SK-N-SH (cell line): ENCODE results near the gene HEXA.
"Not testable (repeated sequence)": the region's sequence is repeated elsewhere in the genome, so short reads cannot be mapped to it uniquely, and the experiment has no call there.

Source experiments
- CTCF ChIP-seq: fragments of 200-600 bp; sonication (generic); IDR thresholded peaks from 2 replicates; pipeline ENCODE4 v1.6.1; 2017; ENCODE audit warnings: antibody characterized with exemption, mild to moderate bottlenecking, moderate library complexity
- EZH2phosphoT487 ChIP-seq: fragments of 200-600 bp; sonication (generic); IDR thresholded peaks from 2 replicates; pipeline ENCODE4 v1.6.1; 2017; ENCODE audit warnings: low read depth, mixed run types, mild to moderate bottlenecking, antibody characterized with exemption, moderate library complexity, borderline replicate concordance
- MAX ChIP-seq: IDR thresholded peaks from 2 replicates; pipeline ENCODE4 v1.4.0; 2012; ENCODE audit warnings: low read depth
- TAF1 ChIP-seq: IDR thresholded peaks from 2 replicates; pipeline ENCODE4 v1.6.1; 2012; ENCODE audit warnings: low read depth, mild to moderate bottlenecking, low read length, moderate library complexity, borderline replicate concordance

GRCh38 chr15:72396331-72396730 is 20.5 kb upstream of the HEXA start:
- TF ChIP-seq CTCF, MAX, EZH2phosphoT487, TAF1: not testable (repeated sequence)
